ENCODE results near the gene PLCD3. TPM values are rescaled to one million over a fixed set of nuclear protein-coding genes. Genes with fewer than 3 reads are reported as not detected.

The PLCD3 gene
- total and polyA plus RNA-seq, 2 of the 13 experiments (the other 11 are each of a cell fraction or from before 2014, with no cell fraction given), result 11.3 to 39.1 TPM

- TF ChIP-seq BRD4 (CRISPR knock-in tag; IDR thresholded peaks at IDR 0.05) (peak; percentile 93), NR2F6 (IDR thresholded peaks at IDR 0.05) (peak; percentile 44; the same call in 1 of the 2 replicates), NR2F6 (CRISPR knock-in tag; IDR thresholded peaks at IDR 0.05) (peak; percentile 75), GATAD2A (CRISPR knock-in tag; IDR thresholded peaks at IDR 0.05) (peak; percentile 82), IKZF4 (CRISPR knock-in tag; IDR thresholded peaks at IDR 0.05; ENCODE audit: borderline replicate concordance, low read depth, not compliant biosample characterization) (peak; percentile 55), ARNT (IDR thresholded peaks at IDR 0.05) (no peak), MYC (CRISPR knock-in tag; IDR thresholded peaks at IDR 0.05; ENCODE audit: borderline replicate concordance) (peak; percentile 84), BCL6 (CRISPR knock-in tag; IDR thresholded peaks at IDR 0.05) (peak; percentile 58), ZNF501 (CRISPR knock-in tag; IDR thresholded peaks at IDR 0.05) (no peak), RNF2 (conservative IDR thresholded peaks at IDR 0.05; ENCODE audit: low read depth) (no peak), ZBTB3 (CRISPR knock-in tag; IDR thresholded peaks at IDR 0.05; ENCODE audit: borderline replicate concordance, low read depth) (0 out of 2 replicates have a peak, but pooled peaks have one; percentile 87), SRSF1 (optimal IDR thresholded peaks at IDR 0.05; ENCODE audit: low read depth, low read length) (peak; percentile 93), PRPF4 (IDR thresholded peaks at IDR 0.05; ENCODE audit: low read depth, low read length, poor library complexity, severe bottlenecking) (peak; percentile 98), RAD21 (CRISPR knock-in tag; IDR thresholded peaks at IDR 0.05) (peak; percentile 69), HNF4G (IDR thresholded peaks at IDR 0.05; ENCODE audit: borderline replicate concordance, low read depth, low read length) (peak; percentile 72; the same call in 1 of the 2 replicates), HNF4G (CRISPR knock-in tag; IDR thresholded peaks at IDR 0.05; ENCODE audit: borderline replicate concordance, low read depth) (no peak), HMG20A (CRISPR knock-in tag; IDR thresholded peaks at IDR 0.05; ENCODE audit: borderline replicate concordance) (peak; percentile 37; the same call in 1 of the 2 replicates), ATF2 (CRISPR knock-in tag; IDR thresholded peaks at IDR 0.05) (0 out of 2 replicates have a peak, but pooled peaks have one; percentile 31), ZBTB25 (CRISPR knock-in tag; IDR thresholded peaks at IDR 0.05) (peak; percentile 82; the same call in 1 of the 2 replicates), U2AF2 (IDR thresholded peaks at IDR 0.05; ENCODE audit: low read depth, low read length) (no peak), ELK4 (CRISPR knock-in tag; IDR thresholded peaks at IDR 0.05; ENCODE audit: borderline replicate concordance) (no peak), NFE2L2 (IDR thresholded peaks at IDR 0.05; ENCODE audit: low read length) (no peak), HNRNPLL (IDR thresholded peaks at IDR 0.05; ENCODE audit: low read depth, low read length, poor library complexity, severe bottlenecking) (peak; percentile 49), MLX (CRISPR knock-in tag; IDR thresholded peaks at IDR 0.05) (no peak; the same call in 1 of the 2 replicates)
- TF ChIP-seq, protein P1, sequence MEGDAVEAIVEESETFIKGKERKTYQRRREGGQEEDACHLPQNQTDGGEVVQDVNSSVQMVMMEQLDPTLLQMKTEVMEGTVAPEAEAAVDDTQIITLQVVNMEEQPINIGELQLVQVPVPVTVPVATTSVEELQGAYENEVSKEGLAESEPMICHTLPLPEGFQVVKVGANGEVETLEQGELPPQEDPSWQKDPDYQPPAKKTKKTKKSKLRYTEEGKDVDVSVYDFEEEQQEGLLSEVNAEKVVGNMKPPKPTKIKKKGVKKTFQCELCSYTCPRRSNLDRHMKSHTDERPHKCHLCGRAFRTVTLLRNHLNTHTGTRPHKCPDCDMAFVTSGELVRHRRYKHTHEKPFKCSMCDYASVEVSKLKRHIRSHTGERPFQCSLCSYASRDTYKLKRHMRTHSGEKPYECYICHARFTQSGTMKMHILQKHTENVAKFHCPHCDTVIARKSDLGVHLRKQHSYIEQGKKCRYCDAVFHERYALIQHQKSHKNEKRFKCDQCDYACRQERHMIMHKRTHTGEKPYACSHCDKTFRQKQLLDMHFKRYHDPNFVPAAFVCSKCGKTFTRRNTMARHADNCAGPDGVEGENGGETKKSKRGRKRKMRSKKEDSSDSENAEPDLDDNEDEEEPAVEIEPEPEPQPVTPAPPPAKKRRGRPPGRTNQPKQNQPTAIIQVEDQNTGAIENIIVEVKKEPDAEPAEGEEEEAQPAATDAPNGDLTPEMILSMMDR (CRISPR knock-in tag; IDR thresholded peaks at IDR 0.05), result peak; percentile 51
Measured at GRCh38 chr17:45172541-45173286, 40.4 kb upstream of the PLCD3 start (continued).
